ENCODE measurements around the gene PACSIN2. TPM values are rescaled to one million over a fixed set of nuclear protein-coding genes. Genes with fewer than 3 reads are reported as not detected.

Gene PACSIN2
- total RNA-seq, 2 experiments from 2014 or later = 27.5 to 30.8 TPM

DNA sequence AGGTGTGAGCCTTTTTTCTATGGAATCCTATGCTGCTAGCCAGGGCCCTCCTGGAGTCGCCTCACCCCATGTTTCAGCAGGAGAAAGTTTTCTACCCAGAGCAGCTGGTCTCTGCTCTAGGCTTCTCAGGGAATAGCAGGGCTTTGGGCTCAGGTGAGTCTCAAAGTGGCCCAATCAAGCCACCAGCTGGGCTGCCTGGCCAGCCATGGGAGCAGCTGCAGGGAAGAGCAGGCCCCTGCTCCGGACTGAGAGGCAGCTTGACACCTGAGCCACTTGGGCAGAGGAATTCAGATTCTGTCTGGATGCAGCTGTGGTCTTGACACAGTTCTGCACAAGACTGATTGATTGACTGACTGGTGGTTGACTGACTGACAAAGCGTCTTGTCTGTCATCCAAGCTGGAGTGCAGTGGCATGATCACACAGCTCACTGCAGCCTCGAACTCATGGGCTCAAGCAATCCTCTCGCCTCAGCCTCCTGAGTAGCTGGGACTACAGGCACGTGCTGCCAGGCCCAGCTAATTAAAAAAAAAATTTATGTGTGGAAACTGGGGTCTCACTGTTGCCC lies 100.4 kb downstream of the PACSIN2 start:
- POLR2A ChIA-PET = no interaction called here
- CTCF ChIA-PET = no interaction called here
- no peak overlapping the region for H3K27ac Mint-ChIP-seq
- peaks cover 7% of the 10 kb centered on the region for H3K4me1 Mint-ChIP-seq (ENCODE audit: low read depth)
- no peaks in the 10 kb centered on the region for H3K27me3 Mint-ChIP-seq (ENCODE audit: low read depth)
- H3K4me3 Mint-ChIP-seq = no peak overlapping the region
- no peak for ATAC-seq
- no peaks in the 10 kb centered on the region for H3K36me3 Mint-ChIP-seq (ENCODE audit: low read depth)
- DNase-seq = no peak
- no peaks in the 10 kb centered on the region for H3K9me3 Mint-ChIP-seq (ENCODE audit: insufficient read depth)

DNA sequence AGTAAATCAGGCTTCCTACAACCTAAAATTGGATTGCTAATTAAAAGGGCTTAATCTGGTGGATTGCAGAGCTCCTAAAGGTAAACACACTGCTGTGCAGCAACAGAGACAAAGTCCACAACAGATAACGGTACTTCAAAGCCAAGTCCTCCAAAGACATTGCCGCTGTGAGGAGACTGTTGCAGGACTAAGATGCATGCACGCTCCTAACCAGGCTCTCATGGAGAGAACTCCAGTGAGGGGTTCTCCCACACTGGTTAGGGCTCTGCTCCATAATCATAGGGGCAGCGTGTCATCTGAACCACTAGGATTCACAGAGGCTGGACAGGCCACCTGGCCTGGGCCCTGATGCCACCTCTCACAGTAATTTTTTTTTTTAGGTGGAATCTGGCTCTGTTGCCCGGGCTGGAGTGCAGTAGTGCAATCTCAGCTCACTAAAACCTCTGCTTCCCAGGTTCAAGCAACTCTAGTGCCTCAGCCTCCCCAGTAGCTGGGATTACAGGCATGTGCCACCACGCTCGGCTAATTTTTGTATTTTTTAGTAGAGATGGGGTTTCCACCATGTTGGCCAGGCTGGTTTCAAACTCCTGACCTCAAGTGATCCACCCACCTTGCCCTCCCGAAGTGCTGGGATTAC lies 101.0 kb downstream of the PACSIN2 start:
- DNase-seq (no peak), ATAC-seq (no peak)
- POLR2A ChIA-PET = no interaction called here
- CTCF ChIA-PET = no interaction called here
- Mint-ChIP-seq H3K4me1 (ENCODE audit: low read depth) (peaks cover 7% of the 10 kb centered on the region), H3K27ac (no peak overlapping the region), H3K27me3 (ENCODE audit: low read depth) (no peaks in the 10 kb centered on the region), H3K9me3 (ENCODE audit: insufficient read depth) (no peaks in the 10 kb centered on the region), H3K36me3 (ENCODE audit: low read depth) (no peaks in the 10 kb centered on the region), H3K4me3 (no peak overlapping the region)

DNA sequence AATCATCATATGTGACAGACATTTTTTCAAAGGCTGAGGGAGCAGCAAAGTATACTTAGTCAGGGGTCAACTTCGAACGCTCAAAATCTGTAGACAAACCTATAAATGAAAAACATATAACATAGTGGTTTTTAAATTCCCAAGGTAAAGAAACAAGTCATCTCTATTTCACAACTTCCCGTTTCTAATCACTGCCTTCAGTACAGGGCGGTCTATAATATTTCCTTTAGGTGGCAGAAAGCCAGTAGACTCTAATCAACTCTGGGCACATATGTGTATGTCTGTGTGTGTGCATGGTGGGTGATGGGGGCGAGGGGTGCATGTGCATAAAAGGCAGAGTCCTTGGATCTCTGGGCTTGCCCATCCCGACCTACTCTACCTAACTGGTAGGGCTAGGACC lies 102.9 kb downstream of the PACSIN2 start:
- ChIA-PET CTCF (no interaction called here), POLR2A (no interaction called here)
- Mint-ChIP-seq H3K27me3 (ENCODE audit: low read depth) (no peaks in the 10 kb centered on the region), H3K27ac (no peak overlapping the region), H3K36me3 (ENCODE audit: low read depth) (no peaks in the 10 kb centered on the region), H3K4me3 (no peak overlapping the region), H3K9me3 (ENCODE audit: insufficient read depth) (no peaks in the 10 kb centered on the region), H3K4me1 (ENCODE audit: low read depth) (peaks cover 5% of the 10 kb centered on the region)
- no peak for DNase-seq
- no peak for ATAC-seq

DNA sequence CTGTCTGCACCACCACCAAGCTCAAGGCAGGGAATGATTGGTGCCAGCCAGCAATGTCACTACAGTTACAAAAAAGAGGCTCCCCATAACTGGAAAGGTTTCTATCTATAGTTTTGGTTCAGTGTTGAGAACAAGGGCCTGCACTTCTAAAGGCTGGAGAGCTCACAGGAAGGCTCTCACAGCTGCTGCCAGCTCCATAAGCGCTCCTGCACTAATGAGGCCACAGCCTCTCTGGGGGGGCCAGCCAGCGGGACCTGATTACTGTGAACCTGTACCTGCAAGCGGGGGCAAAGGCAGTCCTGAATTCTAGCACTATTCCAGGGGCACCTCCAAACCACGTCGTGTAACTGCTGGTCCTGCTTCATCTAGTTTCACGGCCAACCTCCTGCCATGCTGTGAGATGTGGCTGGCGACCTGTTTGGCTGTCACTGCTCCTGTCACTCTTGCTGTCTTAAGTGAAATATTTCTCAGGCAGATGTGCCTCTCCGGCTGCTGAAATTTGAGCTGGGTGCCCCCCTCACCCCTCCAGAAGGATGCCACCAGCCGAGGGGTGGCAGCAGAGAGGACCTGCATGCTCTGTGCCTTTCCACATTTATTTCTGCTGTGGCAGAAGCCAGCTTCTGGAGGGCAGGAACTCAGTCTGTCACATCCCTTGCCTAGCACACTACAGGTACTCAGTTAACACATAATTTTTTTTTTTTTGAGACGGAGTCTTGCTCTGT lies 104.6 kb downstream of the PACSIN2 start:
- Mint-ChIP-seq H3K27me3 (ENCODE audit: low read depth) (no peaks in the 10 kb centered on the region), H3K36me3 (ENCODE audit: low read depth) (no peaks in the 10 kb centered on the region), H3K4me3 (no peak overlapping the region), H3K27ac (no peak overlapping the region), H3K9me3 (ENCODE audit: insufficient read depth) (no peaks in the 10 kb centered on the region), H3K4me1 (ENCODE audit: low read depth) (no peaks in the 10 kb centered on the region)
- POLR2A ChIA-PET = interaction anchor here (0.7 kb wide), 1 partner anchor 281 kb away, joined by 3 read pairs; no protein-coding TSS in a partner anchor
- DNase-seq = no peak
- no peak for ATAC-seq
- CTCF ChIA-PET = no interaction called here

DNA sequence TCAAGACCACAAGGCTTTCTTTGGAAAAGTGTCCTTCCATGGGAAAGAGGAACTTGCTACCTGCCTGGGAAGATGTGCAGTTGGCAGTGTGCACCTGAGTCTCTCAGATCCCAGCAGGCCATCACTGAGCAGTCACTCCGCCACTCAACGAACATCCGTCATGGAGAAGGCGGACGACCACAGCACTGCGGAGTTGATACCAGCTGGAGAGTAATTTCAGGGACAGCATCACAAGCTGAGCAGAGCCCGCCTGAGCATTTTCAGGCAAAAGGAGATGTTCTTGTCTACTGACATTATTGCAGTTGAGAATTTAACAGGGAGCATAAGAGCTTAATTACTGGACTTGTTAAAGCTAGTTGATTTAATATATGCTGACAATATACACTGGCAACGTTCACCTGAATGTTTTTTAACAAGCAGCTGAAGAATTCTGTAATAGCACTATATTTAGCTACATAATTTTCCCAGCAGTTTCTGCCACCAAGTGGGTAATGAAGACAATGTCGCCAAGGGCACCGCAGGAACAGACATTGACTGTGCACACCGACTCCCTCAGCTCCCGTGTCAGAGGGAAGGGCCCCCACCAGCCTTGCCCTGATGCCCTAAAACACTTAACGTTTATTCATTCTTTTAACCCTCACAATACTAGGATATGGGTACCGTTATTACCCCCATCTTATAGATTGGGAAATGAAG lies 105.4 kb downstream of the PACSIN2 start:
- H3K9me3 Mint-ChIP-seq (ENCODE audit: insufficient read depth) = no peaks in the 10 kb centered on the region
- no peak overlapping the region for H3K4me3 Mint-ChIP-seq
- no peaks in the 10 kb centered on the region for H3K4me1 Mint-ChIP-seq (ENCODE audit: low read depth)
- ATAC-seq (no peak), DNase-seq (no peak)
- no peak overlapping the region for H3K27ac Mint-ChIP-seq
- ChIA-PET POLR2A (no interaction called here), CTCF (interaction anchor here (0.6 to 0.7 kb wide), 2 partner anchors 14 to 140 kb away, joined by 3 read pairs; no protein-coding TSS in a partner anchor)
- no peaks in the 10 kb centered on the region for H3K27me3 Mint-ChIP-seq (ENCODE audit: low read depth)
- H3K36me3 Mint-ChIP-seq (ENCODE audit: low read depth) = no peaks in the 10 kb centered on the region

DNA sequence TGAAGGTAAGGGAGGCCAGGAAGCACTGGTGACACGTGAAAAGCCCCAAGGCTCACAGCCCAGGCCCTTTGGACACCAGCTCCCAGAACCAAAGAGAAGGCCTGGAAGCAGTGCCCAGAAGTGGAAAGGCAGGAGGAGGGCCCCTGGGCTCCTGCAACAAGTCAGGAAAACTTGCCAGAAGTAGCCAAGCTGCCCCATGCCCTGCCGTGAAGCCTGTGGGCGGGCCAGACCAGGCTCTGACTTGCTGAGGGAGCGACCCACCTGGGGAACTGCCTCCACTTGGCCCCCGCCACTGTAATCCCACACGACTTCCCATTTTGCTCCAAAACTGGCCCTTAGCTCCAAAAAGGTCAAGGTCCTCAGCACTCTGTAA lies 106.6 kb downstream of the PACSIN2 start:
- POLR2A ChIA-PET = no interaction called here
- DNase-seq (no peak), ATAC-seq (no peak)
- no peaks in the 10 kb centered on the region for H3K27me3 Mint-ChIP-seq (ENCODE audit: low read depth)
- no peak overlapping the region for H3K4me3 Mint-ChIP-seq
- no peak overlapping the region for H3K27ac Mint-ChIP-seq
- H3K36me3 Mint-ChIP-seq (ENCODE audit: low read depth) = no peaks in the 10 kb centered on the region
- H3K9me3 Mint-ChIP-seq (ENCODE audit: insufficient read depth) = no peaks in the 10 kb centered on the region
- CTCF ChIA-PET = no interaction called here
- no peaks in the 10 kb centered on the region for H3K4me1 Mint-ChIP-seq (ENCODE audit: low read depth)

DNA sequence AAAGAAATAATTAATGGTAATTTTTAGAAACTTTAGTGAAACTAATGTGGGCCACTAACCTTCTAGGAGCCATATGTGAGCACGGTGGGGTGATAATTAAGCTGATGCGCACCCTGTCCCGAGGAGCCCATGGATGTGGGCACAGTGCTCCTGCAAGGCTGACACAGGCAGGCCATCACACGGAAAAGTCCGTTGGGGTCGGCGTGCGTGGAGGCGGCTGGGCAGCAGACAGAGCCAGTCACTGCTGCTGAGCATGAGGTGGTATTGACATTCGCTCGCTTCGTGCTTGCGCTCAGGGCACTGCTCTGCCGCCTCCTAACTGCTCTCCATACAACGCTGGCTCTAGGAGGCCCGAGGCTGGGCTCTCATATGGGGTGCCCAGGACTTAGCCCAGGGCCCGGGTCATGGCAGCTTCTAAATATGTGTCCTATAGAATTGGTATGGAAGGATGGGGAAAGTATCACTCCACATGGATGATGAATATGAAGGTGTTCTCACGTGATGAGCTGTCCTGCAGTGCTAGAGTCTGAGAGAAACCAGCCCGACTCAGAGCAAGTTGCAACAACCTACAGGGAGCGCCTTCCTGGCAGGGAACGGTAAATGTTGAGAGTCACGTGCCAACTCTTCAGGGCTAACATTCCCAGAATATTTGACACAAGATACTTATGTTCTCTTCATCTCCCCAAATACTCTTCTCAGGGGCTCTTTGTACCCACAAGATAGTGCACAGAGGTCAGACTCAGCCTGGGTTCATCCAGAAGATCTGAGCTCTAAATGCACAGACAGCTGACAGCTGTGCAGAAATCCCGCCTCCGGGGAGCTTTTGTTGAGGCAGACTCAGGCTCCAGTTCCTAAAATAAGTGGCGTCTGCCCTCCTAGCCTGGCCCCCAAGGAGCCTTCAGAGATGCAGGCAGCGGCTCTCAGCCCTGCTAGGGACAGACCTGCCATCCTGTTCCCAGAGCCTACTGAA lies 107.3 kb downstream of the PACSIN2 start:
- DNase-seq = no peak
- ChIA-PET POLR2A (no interaction called here), CTCF (no interaction called here)
- ATAC-seq = no peak
- Mint-ChIP-seq H3K27ac (no peak overlapping the region), H3K27me3 (ENCODE audit: low read depth) (no peaks in the 10 kb centered on the region), H3K4me1 (ENCODE audit: low read depth) (no peaks in the 10 kb centered on the region), H3K9me3 (ENCODE audit: insufficient read depth) (no peaks in the 10 kb centered on the region), H3K36me3 (ENCODE audit: low read depth) (no peaks in the 10 kb centered on the region), H3K4me3 (no peak overlapping the region)

DNA sequence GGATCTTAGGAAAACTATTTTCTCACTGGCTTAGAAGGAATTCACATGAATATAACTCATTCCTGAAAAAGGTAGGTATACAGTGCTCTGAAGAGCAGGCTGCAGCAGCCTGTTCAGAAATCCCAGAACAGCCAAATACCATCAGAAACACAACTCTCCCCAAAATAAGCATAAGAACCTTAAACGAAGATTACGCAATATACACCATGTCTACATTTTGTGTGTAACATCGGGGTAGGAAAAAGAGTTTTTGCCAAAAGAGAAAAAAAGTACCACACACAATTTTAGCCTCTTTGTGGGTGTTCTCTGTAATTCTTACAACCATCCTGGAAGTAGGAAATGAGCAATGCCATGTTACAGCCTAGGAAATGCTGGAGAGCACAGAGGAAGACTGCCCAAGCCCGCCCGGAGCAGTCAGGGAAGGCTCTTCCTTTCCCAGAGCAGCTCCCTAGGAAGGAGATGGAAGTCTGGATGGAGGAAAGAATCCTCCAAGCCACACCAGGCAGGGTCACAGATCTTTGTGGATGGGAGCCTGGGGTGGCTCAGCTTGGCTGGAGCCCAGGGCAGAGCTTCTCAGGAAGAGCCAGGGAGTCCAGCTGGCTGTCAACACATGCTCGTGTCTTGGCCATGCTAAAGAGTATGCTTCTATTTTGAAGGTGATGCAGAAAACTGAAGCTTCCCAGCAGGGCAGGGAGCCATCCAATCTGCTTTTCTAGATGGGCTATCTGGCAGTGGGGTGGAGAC lies 108.2 kb downstream of the PACSIN2 start:
- POLR2A ChIA-PET = no interaction called here
- H3K27me3 Mint-ChIP-seq (ENCODE audit: low read depth) = no peaks in the 10 kb centered on the region
- H3K9me3 Mint-ChIP-seq (ENCODE audit: insufficient read depth) = no peaks in the 10 kb centered on the region
- no peaks in the 10 kb centered on the region for H3K4me1 Mint-ChIP-seq (ENCODE audit: low read depth)
- H3K27ac Mint-ChIP-seq = no peak overlapping the region
- H3K36me3 Mint-ChIP-seq (ENCODE audit: low read depth) = no peaks in the 10 kb centered on the region
- DNase-seq = no peak
- no peak overlapping the region for H3K4me3 Mint-ChIP-seq
- CTCF ChIA-PET = interaction anchor here (3.9 kb wide), 1 partner anchor 12 kb away, joined by 12 read pairs; no protein-coding TSS in a partner anchor
- ATAC-seq = no peak

DNA sequence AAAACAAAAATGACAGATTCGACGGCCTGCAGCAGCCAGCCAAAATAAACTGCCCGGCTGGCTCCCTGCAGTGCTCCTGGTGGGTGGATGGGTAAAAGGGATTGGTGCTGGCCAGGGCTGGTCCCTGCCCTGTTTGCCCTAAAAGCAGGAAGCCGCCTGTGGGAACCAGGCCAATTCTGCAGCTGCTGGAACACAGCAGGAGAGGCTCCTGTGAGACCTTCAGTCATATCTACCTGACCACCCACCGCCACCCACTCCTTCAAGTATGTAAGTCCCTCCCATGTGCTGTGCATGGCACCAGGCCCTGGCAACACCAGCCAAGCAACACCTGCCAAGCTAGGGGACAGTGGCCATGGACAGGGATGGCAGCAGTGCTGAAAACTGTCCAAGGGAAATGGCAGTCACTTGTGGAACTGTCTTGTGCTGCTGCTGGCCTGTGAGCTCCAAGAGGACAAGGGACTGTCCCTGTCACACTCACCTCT lies 109.2 kb downstream of the PACSIN2 start:
- H3K27ac Mint-ChIP-seq = no peak overlapping the region
- ChIA-PET CTCF (interaction anchor here (3.9 kb wide), 1 partner anchor 11 kb away, joined by 12 read pairs; no protein-coding TSS in a partner anchor), POLR2A (no interaction called here)
- H3K4me1 Mint-ChIP-seq (ENCODE audit: low read depth) = no peaks in the 10 kb centered on the region
- ATAC-seq = no peak
- H3K36me3 Mint-ChIP-seq (ENCODE audit: low read depth) = no peaks in the 10 kb centered on the region
- DNase-seq = no peak
- no peaks in the 10 kb centered on the region for H3K9me3 Mint-ChIP-seq (ENCODE audit: insufficient read depth)
- no peaks in the 10 kb centered on the region for H3K27me3 Mint-ChIP-seq (ENCODE audit: low read depth)
- H3K4me3 Mint-ChIP-seq = no peak overlapping the region

DNA sequence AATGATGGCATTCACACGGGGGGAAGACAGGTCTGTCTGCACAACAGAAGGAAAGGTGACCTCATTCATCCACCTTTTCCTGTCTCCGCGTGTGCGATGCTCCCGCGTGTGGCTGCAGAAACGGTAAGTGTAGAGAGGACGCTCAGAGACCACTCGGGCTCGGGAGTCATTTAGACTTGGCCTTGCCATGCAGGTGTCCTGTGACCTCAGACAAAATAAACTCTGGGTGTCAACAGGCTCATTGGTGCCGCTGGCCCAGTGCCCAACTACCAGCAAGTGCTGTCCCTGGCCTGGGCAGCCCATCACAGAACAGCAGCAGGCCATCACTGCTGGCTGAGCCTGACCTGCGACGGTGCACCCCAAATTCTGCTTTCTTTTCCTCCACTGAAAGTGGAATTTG lies 109.7 kb downstream of the PACSIN2 start:
- Mint-ChIP-seq H3K27ac (no peak overlapping the region), H3K27me3 (ENCODE audit: low read depth) (no peaks in the 10 kb centered on the region), H3K9me3 (ENCODE audit: insufficient read depth) (no peaks in the 10 kb centered on the region), H3K4me3 (no peak overlapping the region), H3K36me3 (ENCODE audit: low read depth) (no peaks in the 10 kb centered on the region), H3K4me1 (ENCODE audit: low read depth) (no peaks in the 10 kb centered on the region)
- no peak for ATAC-seq
- CTCF ChIA-PET = interaction anchor here (3.9 kb wide), 1 partner anchor 10 kb away, joined by 12 read pairs; no protein-coding TSS in a partner anchor
- DNase-seq = no peak
- POLR2A ChIA-PET = no interaction called here

DNA sequence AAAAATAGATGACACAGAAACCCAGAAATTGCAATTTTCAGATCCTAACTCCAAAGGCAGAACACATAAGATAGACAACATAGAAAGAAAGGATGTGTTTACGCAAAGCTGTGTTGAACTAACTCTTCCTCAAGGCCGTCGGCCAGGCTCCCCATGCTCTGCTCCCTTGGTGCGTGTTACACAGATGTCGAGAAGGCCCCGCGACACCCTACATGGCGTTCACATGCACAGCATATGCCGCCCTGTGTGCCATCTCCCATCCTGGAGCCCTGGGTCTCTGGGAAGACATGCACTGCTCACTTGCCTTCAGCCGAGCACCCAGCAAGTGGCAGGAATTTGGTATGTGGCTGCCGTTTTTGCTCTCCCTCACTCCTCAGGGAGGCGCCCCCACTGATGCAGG lies 110.9 kb downstream of the PACSIN2 start:
- no peaks in the 10 kb centered on the region for H3K9me3 Mint-ChIP-seq (ENCODE audit: insufficient read depth)
- DNase-seq (no peak), ATAC-seq (no peak)
- ChIA-PET POLR2A (interaction anchor here (0.8 kb wide), 1 partner anchor 87 kb away, joined by 4 read pairs; no protein-coding TSS in a partner anchor), CTCF (interaction anchor here (3.9 kb wide), 1 partner anchor 9 kb away, joined by 12 read pairs; no protein-coding TSS in a partner anchor)
- H3K4me3 Mint-ChIP-seq = no peak overlapping the region
- no peaks in the 10 kb centered on the region for H3K36me3 Mint-ChIP-seq (ENCODE audit: low read depth)
- no peak overlapping the region for H3K27ac Mint-ChIP-seq
- no peaks in the 10 kb centered on the region for H3K27me3 Mint-ChIP-seq (ENCODE audit: low read depth)
- no peaks in the 10 kb centered on the region for H3K4me1 Mint-ChIP-seq (ENCODE audit: low read depth)

All from activated CD8-positive, alpha-beta T cell treated with anti-CD3 and anti-CD28 coated beads, Interleukin-2, amount 10 ng/mL, durations not matched to agents 7 days and 5 days (primary cell).